CD1c-positive myeloid dendritic cell (primary cell): ENCODE measurements around the gene CD40LG.

Experiments
- DNase-seq: peaks from one replicate; pipeline ENCODE4 v3.0.0-alpha.2; 2016; ENCODE audit errors: extremely low spot score

Gene CD40LG

DNA sequence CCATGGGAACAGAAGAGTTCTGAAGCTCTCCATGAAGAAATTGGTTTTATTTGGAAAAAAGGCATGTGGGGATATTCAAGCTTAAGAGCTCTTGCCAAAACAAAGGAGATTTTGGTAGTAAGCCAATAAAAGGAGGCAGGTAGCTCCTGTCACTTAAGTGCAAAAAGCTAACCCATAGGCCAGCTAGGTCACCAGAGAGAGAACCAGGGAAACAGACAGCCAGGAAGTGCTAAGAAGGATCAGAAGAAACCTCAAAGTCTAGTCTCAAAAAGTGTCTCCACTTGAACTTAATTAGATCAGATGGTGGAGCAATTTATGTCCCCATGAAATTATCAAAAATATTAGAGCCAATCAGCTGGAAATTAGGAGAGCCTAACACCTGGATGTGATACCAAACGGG lies 49.2 kb downstream of the CD40LG start:
- DNase-seq, result no peak

DNA sequence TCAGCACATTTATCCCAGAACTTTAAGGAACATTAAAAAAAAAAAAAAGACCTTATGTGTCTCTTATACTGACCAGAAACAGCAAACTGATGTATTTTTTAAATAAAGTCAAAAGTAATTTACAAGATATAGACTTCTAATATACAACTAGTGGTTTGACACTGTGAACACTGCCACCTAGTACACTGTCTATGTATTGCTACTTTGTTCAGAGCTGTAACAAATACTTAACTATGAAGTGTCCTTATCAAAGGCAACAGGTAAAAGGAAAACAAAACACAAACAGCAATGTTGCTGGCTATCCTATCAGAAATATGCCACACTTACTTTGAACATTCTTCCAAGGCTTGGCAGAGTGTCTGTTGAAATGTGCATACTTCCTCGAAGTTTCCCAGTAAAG lies 60.4 kb downstream of the CD40LG start:
- DNase-seq, result no peak
